ENCODE measurements around the gene HEMK1.

The HEMK1 gene

GRCh38 chr3:50603261-50604109, 34.2 kb downstream of the HEMK1 start:
- no peak for DNase-seq

- DNase-seq, result no peak
These were observed 34.8 kb downstream of the HEMK1 start for GRCh38 chr3:50604110-50604621.

- DNase-seq, result no peak
These were observed 35.6 kb downstream of the HEMK1 start for GRCh38 chr3:50604628-50605588.

- no peak for DNase-seq
These were observed 36.6 kb downstream of the HEMK1 start for GRCh38 chr3:50605901-50606326.

GRCh38 chr3:50606596-50606995, 37.3 kb downstream of the HEMK1 start:
- DNase-seq, result no peak

- DNase-seq, result no peak
These were observed 38.2 kb downstream of the HEMK1 start for GRCh38 chr3:50607271-50608091.

- no peak for DNase-seq
These were observed 39.0 kb downstream of the HEMK1 start for GRCh38 chr3:50608278-50608677.

GRCh38 chr3:50609071-50609762, 39.9 kb downstream of the HEMK1 start:
- no peak for DNase-seq

GRCh38 chr3:50609763-50610085, 40.4 kb downstream of the HEMK1 start:
- DNase-seq, result no peak

- no peak for DNase-seq
These were observed 41.1 kb downstream of the HEMK1 start for GRCh38 chr3:50610181-50610971.

GRCh38 chr3:50610992-50611463, 41.7 kb downstream of the HEMK1 start:
- DNase-seq, result no peak

GRCh38 chr3:50611464-50612233, 42.3 kb downstream of the HEMK1 start, which contains the start of gene CISH:
Gene CISH (minus strand): TSS chr3:50611774. CDS start chr3:50611650, 124 bp downstream.
- DNase-seq, result peak; percentile 94

- DNase-seq, result no peak
These were observed 43.0 kb downstream of the HEMK1 start for GRCh38 chr3:50612234-50612882.

- no peak for DNase-seq
These were observed 43.9 kb downstream of the HEMK1 start for GRCh38 chr3:50612970-50613846.

- DNase-seq, result no peak
These were observed 45.9 kb downstream of the HEMK1 start for GRCh38 chr3:50615190-50615589.

GRCh38 chr3:50616003-50616769, 46.9 kb downstream of the HEMK1 start:
- DNase-seq, result no peak

- DNase-seq, result peak; percentile 51
These were observed 47.4 kb downstream of the HEMK1 start for GRCh38 chr3:50616770-50617095.

All from GOT3 (cell line).